ENCODE measurements around the gene ZNF619. TPM values are rescaled to one million over a fixed set of nuclear protein-coding genes. Genes with fewer than 3 reads are reported as not detected.

The ZNF619 gene
- total and polyA plus RNA-seq, 2 of the 4 experiments (the other 2 are of a cell fraction) = 2.0 to 4.8 TPM

DNA sequence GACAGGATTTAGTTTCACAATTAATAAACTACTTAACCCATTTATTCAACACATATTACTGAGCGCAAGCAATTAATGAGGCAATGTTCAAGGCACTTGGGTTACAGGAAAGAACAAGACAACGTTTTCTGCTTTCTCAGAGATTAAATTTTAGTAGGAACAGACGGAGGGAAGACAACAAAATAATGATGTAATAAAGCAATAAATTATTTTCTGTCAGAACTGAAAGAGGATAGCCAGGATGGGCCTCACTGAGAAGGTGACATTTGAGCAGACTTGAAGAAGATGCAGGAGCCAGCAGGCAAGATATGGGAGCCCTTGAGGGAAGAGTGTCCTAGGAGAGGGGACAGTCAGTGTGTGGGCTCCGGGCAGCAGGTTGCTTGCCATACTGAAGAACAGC is 31.0 kb upstream of the ZNF619 start:
- no peak overlapping the region for H3K4me2 ChIP-seq (ENCODE audit: low read depth, low read length)
- no peak overlapping the region for H2AFZ ChIP-seq (replicated peaks; ENCODE audit: low read length, poor library complexity)
- in situ Hi-C loops (cut with MboI; ENCODE audit: low sequenced_read_pairs) (no loop called here), intact Hi-C loops (cut with micrococcal nuclease) (loop anchor here (10.0 kb wide), 1 partner anchor 251 kb away; no protein-coding TSS in a partner anchor), dilution Hi-C loops (cut with HindIII; ENCODE audit: low sequenced_read_pairs, unreplicated experiment) (no loop called here)
- H3K18ac ChIP-seq (ENCODE audit: low read depth, low read length) = no peak overlapping the region
- no peaks in the 10 kb centered on the region for H3K4me1 ChIP-seq (ENCODE audit: control insufficient read depth, insufficient read depth, low read length)
- no peak overlapping the region for H3K56ac ChIP-seq (ENCODE audit: extremely low read depth, insufficient read depth, low read length)
- H3K79me1 ChIP-seq (ENCODE audit: low read depth in 1 of 2, low read length in 2 of 2) = no peaks in the 10 kb centered on the region
- CTCF ChIA-PET = no interaction called here
- H3K27me3 ChIP-seq (ENCODE audit: control insufficient read depth, insufficient read depth, low read length) = no peaks in the 10 kb centered on the region
- no peak overlapping the region for H2BK15ac ChIP-seq (ENCODE audit: low read depth, low read length)
- TF ChIP-seq, protein P1, sequence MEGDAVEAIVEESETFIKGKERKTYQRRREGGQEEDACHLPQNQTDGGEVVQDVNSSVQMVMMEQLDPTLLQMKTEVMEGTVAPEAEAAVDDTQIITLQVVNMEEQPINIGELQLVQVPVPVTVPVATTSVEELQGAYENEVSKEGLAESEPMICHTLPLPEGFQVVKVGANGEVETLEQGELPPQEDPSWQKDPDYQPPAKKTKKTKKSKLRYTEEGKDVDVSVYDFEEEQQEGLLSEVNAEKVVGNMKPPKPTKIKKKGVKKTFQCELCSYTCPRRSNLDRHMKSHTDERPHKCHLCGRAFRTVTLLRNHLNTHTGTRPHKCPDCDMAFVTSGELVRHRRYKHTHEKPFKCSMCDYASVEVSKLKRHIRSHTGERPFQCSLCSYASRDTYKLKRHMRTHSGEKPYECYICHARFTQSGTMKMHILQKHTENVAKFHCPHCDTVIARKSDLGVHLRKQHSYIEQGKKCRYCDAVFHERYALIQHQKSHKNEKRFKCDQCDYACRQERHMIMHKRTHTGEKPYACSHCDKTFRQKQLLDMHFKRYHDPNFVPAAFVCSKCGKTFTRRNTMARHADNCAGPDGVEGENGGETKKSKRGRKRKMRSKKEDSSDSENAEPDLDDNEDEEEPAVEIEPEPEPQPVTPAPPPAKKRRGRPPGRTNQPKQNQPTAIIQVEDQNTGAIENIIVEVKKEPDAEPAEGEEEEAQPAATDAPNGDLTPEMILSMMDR (conservative IDR thresholded peaks at IDR 0.05; ENCODE audit: low read depth, low read length) = no peak
- no peak for TF ChIP-seq MAFK (IDR thresholded peaks at IDR 0.05; ENCODE audit: low read depth, low read length)
- TF ChIP-seq MAZ (IDR thresholded peaks at IDR 0.05; ENCODE audit: borderline replicate concordance, low read depth, low read length) = no peak
- no peak for TF ChIP-seq RFX5 (IDR thresholded peaks at IDR 0.05; ENCODE audit: low read depth, low read length)
- no peak overlapping the region for H3K4ac ChIP-seq (ENCODE audit: low read depth, low read length)
- H3K14ac ChIP-seq (replicated peaks; ENCODE audit: low read depth, low read length) = no peak overlapping the region
- H4K91ac ChIP-seq (ENCODE audit: insufficient read depth, low read depth, low read length) = no peak overlapping the region
- POLR2A ChIA-PET (ENCODE audit: unreplicated experiment) = interaction anchor here (0.6 kb wide), 1 partner anchor 134 kb away, joined by 3 read pairs; no protein-coding TSS in a partner anchor
- H3K27ac ChIP-seq (ENCODE audit: insufficient read depth, low read length) = no peak overlapping the region
- no peaks in the 10 kb centered on the region for H3K9me1 ChIP-seq (ENCODE audit: insufficient read depth, low read length)
- H2AK9ac ChIP-seq (replicated peaks; ENCODE audit: low read depth, low read length, poor library complexity) = no peak overlapping the region
- H3K36me3 ChIP-seq (ENCODE audit: control insufficient read depth, insufficient read depth, low read length) = peaks cover 1% of the 10 kb centered on the region
- no peak overlapping the region for H2BK120ac ChIP-seq (ENCODE audit: low read depth, low read length)
- H2BK20ac ChIP-seq (ENCODE audit: low read depth, low read length) = no peak overlapping the region
- WGBS, 2 experiments (ENCODE audit: extremely low coverage in 2 of 2, insufficient read length in 1 of 2) = 100% methylated on average over 1 of the region's 4 CpGs; no CpG with 5 or more reads in 1 of the 2 experiments
- no peak overlapping the region for H4K8ac ChIP-seq (ENCODE audit: low read depth in 2 of 2, low read length in 2 of 2)
- H3K23ac ChIP-seq (ENCODE audit: low read depth, low read length) = no peak overlapping the region
- H2BK5ac ChIP-seq (ENCODE audit: low read depth, low read length, poor library complexity, severe bottlenecking) = no peak overlapping the region
- ATAC-seq (ENCODE audit: low read depth) (no peak), DNase-seq (no peak)
- H4K5ac ChIP-seq (ENCODE audit: low read depth, low read length) = no peak overlapping the region
- H3K9ac ChIP-seq (ENCODE audit: low read depth, low read length) = no peak overlapping the region
- no peaks in the 10 kb centered on the region for H4K20me1 ChIP-seq (ENCODE audit: insufficient read depth, low read length)
- no TSS peak for BruUV-seq (replicated peaks)
- no peak overlapping the region for H3K4me3 ChIP-seq (ENCODE audit: insufficient read depth, low read depth, low read length)
- no peak overlapping the region for H2AK5ac ChIP-seq (ENCODE audit: low read depth, low read length)
- H3K9me3 ChIP-seq (ENCODE audit: control insufficient read depth, insufficient read depth, low read length) = no peaks in the 10 kb centered on the region
